Skeletal muscle tissue (tissue), 4 donors: ENCODE data around the gene KATNB1. TPM values are rescaled to one million over a fixed set of nuclear protein-coding genes. Genes with fewer than 3 reads are reported as not detected.

Experiments
- H3K27ac ChIP-seq: one replicate; pipeline ENCODE4 v1.7.0; 2013; ENCODE audit warnings: mild to moderate bottlenecking, low read depth, low read length, inconsistent platforms
- H3K27me3 ChIP-seq, 3 donors: one replicate each; pipeline ENCODE4 v1.7.0; 2013; ENCODE audit warnings: low read length in 3 of 3; ENCODE audit not compliant: control insufficient read depth in 3 of 3, insufficient read depth in 3 of 3
- H3K36me3 ChIP-seq, 3 donors: one replicate each; pipeline ENCODE4 v1.7.0; 2013; ENCODE audit warnings: low read length in 3 of 3; ENCODE audit not compliant: control insufficient read depth in 3 of 3, insufficient read depth in 3 of 3
- H3K4me1 ChIP-seq, 3 donors: one replicate each; pipeline ENCODE4 v1.7.0; 2013; ENCODE audit warnings: low read length in 3 of 3, mild to moderate bottlenecking in 3 of 3; ENCODE audit not compliant: control insufficient read depth in 3 of 3, insufficient read depth in 3 of 3
- H3K4me3 ChIP-seq, 3 donors: one replicate each; pipeline ENCODE4 v1.7.0; 2013; ENCODE audit warnings: low read length in 3 of 3
- H3K9ac ChIP-seq, 3 donors: one replicate each; pipeline ENCODE4 v1.7.0; 2013; ENCODE audit warnings: low read length in 3 of 3, mild to moderate bottlenecking in 3 of 3, moderate library complexity in 2 of 3, low read depth in 1 of 3
- H3K9me3 ChIP-seq, 3 donors: one replicate each; pipeline ENCODE4 v1.7.0; 2013; ENCODE audit warnings: low read length in 3 of 3; ENCODE audit not compliant: control insufficient read depth in 3 of 3
- total RNA-seq: library from RNA; depleted of rRNA; stranded (reverse); fragments of >200 nt; gene quantifications from one replicate; pipeline ENCODE4 v1.2.3, GENCODE V29; 2014
- donor health status: Osteomylitis.

KATNB1 gene
- total RNA-seq, 1 donor from 2014 or later: 24.0 TPM

DNA sequence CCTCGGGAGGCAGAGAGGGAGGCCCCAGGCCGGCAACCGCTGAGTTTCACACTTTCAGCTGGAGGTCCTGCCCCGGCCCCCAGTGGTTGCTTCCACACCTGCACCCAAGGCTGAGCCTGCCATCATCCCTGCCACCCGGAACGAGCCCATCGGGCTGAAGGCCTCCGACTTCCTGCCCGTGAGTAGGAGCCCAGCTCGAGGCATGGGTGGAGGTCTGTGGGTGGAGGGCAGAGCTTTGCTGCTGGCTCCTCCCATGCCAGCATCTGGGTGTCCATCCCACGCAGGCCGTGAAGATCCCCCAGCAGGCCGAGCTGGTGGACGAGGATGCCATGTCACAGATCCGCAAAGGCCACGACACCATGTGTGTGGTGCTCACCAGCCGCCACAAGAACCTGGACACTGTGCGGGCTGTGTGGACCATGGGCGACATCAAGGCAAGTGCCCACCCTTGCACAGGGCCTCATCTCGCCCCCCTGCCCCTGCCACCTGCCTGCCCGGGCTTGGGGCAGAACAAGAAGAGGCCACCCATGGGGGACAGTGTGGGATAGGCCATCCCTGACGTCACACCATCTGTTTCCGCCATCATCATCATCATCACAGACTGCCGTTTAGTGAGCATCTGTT, 19.6 kb downstream of the KATNB1 start:
- Histone ChIP-seq H3K9me3 (no peaks in the 10 kb centered on the region), H3K27me3 (no peaks in the 10 kb centered on the region), H3K4me3 (no peak overlapping the region), H3K9ac (no peak overlapping the region), H3K4me1 (peaks cover 4 to 7% (median 6%) of the 10 kb centered on the region in 3 donors), H3K36me3 (peaks cover 15 to 24% (median 22%) of the 10 kb centered on the region in 3 donors), H3K27ac (no peak overlapping the region)

DNA sequence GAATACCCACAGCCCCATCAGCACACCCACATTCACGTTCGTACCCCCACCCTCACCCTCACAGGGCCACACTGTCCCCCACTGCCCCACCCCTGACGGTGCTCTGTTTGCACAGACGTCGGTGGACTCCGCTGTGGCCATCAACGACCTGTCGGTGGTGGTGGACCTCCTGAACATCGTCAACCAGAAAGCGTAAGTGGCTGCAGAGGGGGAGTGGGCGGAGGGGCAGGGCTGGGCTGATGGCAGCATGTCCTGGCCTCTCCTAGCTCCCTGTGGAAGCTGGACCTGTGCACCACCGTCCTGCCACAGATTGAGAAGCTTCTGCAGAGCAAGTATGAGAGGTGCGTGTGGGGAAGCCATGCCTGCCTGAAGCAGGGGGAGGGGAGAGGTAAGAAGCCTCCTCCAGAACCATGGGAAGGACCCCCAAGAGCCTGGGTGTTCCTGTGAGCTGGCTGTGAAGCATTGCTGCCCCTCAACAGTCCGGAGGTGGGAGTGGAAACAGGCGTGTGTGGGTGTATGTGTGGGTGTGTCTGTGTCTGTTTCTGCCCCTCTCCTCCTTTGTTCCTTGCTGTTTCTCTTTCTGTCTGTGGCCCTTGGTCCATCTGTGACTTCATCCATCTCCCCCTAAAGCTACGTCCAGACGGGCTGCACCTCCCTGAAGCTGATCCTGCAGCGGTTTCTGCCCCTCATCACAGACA, 20.3 kb downstream of the KATNB1 start:
- H3K27me3 ChIP-seq: no peaks in the 10 kb centered on the region
- peaks cover 4 to 7% (median 6%) of the 10 kb centered on the region in 3 donors for H3K4me1 ChIP-seq
- H3K27ac ChIP-seq: no peak overlapping the region
- peaks cover 15 to 24% (median 23%) of the 10 kb centered on the region in 3 donors for H3K36me3 ChIP-seq
- H3K4me3 ChIP-seq: no peak overlapping the region
- H3K9me3 ChIP-seq: no peaks in the 10 kb centered on the region
- H3K9ac ChIP-seq: no peak overlapping the region

DNA sequence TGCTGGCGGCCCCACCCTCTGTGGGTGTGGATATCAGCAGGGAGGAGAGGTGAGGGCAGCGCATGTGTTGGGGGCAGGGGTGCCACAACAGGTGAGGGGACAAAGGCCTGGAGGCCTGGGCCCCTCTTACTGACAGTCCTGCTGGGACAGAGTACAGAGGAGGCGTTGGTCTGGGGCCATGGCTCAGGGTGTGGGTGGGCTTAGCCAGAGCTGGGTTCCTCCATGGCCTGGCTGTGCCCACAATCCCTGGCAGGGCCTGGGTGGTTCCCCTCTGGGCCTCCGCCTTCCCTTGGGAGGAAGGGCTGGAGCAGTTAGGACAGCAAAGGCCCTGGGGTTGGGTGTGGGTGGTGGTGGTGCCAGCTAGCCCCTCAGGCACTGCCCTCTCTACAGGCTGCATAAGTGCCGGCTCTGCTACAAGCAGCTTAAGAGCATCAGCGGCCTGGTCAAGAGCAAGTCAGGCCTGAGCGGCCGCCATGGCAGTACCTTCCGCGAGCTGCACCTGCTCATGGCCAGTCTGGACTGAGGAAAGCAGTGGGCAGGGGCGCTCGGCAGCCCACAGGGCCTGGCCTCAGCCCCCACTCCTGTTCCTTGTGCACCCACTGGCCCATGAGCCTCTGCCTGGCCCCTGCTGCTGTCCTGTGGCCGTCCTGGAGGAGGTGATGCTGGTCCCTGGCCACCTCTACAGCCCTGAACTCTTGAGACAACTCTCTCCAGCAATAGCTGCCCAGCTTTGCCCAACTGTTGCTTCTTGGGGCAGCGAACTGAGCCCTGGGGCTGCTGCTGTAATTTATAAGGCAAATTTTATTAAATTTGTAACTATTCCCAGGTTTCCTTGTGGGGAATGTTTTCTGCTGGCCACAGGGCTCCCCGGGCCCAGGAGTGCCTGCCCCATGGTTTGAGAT, 21.1 kb downstream of the KATNB1 start:
- Histone ChIP-seq H3K4me3 (no peak overlapping the region), H3K36me3 (peaks cover 16 to 21% (median 18%) of the 10 kb centered on the region in 3 donors), H3K27me3 (no peaks in the 10 kb centered on the region), H3K9ac (no peak overlapping the region), H3K9me3 (no peaks in the 10 kb centered on the region), H3K4me1 (peaks cover 4 to 7% (median 6%) of the 10 kb centered on the region in 3 donors), H3K27ac (no peak overlapping the region)

DNA sequence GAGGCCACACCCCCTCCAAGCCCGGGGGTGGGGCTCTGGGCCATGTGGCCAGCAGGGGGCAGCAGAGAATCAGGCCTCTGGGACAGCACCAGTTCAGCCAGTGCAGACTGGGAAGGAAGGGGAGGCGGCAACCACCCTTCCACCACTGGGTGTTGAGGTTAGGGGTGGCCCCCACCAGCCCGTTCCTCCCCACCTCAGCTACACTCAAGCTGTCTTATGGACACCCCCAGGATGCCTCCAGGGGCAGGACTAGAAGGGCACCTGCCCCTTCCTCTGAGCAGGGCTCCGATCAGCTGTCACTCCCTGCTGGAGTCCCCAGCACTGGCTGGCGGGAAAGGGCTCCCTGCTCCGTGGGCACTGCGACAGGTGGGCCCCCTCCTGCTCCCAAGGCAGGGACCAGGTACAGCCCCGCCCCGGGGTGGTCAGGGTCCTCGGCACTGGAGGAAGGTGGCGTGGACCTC, 21.8 kb downstream of the KATNB1 start:
- peaks cover 4 to 7% (median 6%) of the 10 kb centered on the region in 3 donors for H3K4me1 ChIP-seq
- H3K27ac ChIP-seq: no peak overlapping the region
- no peak overlapping the region for H3K4me3 ChIP-seq
- H3K9me3 ChIP-seq: no peaks in the 10 kb centered on the region
- no peaks in the 10 kb centered on the region for H3K27me3 ChIP-seq
- peaks cover 11 to 14% (median 12%) of the 10 kb centered on the region in 3 donors for H3K36me3 ChIP-seq
- no peak overlapping the region for H3K9ac ChIP-seq

DNA sequence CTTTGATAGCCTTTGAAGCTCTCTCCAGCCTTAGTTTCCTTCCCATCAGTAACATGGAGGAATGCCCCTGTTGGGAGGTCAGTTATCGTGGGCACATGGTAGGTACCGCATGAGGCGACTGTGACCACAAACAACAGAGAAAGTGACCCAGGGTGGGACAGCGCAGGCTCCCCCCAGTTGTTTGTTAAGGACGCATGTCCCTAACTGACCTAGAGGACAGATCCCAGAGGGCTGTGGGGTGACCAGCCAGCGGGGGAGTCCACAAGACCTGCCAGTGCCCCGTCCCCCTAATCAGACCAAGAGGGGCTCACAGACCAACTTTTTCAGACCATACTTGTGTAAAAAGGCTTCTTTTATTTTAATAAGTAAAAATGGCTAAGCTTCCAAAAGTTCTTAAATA, 22.3 kb downstream of the KATNB1 start:
- H3K4me1 ChIP-seq: peaks cover 4 to 7% (median 6%) of the 10 kb centered on the region in 3 donors
- no peak overlapping the region for H3K4me3 ChIP-seq
- H3K27me3 ChIP-seq: no peaks in the 10 kb centered on the region
- peaks cover 11 to 14% (median 12%) of the 10 kb centered on the region in 3 donors for H3K36me3 ChIP-seq
- H3K9me3 ChIP-seq: no peaks in the 10 kb centered on the region
- H3K27ac ChIP-seq: no peak overlapping the region
- H3K9ac ChIP-seq: no peak overlapping the region

DNA sequence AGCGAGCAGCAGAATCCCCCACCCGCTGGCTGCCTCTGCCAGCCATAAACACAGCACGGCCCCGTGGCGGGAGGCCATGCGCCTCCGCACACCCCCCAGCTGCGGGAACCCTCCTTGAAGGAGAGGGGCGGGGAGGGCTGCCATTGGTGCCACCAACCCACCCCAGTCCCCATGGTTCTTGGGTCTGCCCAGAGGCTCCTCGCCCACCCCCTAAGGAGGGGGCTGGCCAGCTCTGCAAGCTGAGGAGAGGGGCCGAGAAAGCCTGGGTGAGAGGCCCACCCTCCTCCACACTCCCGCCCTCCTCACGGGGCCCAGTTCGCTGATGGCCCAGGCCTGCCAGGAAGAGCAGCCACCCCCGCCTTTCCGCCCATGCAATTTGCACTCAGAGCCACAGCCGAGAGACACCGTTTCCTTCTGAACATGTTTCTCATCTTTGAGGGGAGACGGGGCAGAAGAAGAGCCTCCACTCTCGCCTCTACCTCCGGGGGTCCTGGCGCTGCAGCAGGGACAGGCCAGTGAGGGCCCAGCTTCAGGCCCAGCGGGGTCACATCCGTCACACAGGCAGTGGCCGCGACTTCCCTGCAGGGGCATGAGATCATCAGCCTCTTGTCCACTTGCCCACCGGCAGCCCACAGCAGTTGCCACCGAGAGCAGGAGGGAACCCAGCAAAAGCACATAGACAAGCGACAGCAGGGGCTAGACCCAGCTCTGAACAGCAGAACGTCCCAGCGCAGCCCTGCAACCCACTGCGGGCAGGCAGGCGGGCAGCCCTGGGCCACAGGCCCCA, 23.0 kb downstream of the KATNB1 start:
- H3K4me1 ChIP-seq: peaks cover 4 to 7% (median 6%) of the 10 kb centered on the region in 3 donors
- no peaks in the 10 kb centered on the region for H3K9me3 ChIP-seq
- H3K9ac ChIP-seq: no peak overlapping the region
- no peaks in the 10 kb centered on the region for H3K27me3 ChIP-seq
- H3K36me3 ChIP-seq: peaks cover 11 to 14% (median 12%) of the 10 kb centered on the region in 3 donors
- no peak overlapping the region for H3K4me3 ChIP-seq
- H3K27ac ChIP-seq: no peak overlapping the region

DNA sequence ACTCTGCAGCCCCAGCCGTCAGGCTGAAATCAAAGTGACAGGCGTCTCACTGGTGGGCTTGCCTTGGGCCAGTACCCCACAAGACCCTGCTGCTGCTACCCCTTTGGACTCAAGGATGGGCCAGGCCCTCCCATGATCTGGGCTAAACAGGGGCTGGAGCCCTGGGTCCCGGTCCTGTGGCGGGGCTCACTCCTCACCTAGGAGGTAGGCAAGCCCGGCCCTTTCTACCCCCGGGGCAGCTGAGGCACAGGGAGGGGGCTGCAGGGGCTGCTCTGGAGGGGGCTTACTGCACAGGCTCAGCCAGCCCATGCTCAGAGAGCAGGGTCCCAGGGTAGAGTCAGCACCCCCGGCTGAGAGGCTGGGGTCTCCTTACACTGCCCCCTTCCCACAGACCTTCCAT, 23.6 kb downstream of the KATNB1 start:
- Histone ChIP-seq H3K36me3 (peaks cover 11 to 14% (median 12%) of the 10 kb centered on the region in 3 donors), H3K27me3 (no peaks in the 10 kb centered on the region), H3K9ac (no peak overlapping the region), H3K27ac (no peak overlapping the region), H3K9me3 (no peaks in the 10 kb centered on the region), H3K4me3 (no peak overlapping the region), H3K4me1 (peaks cover 4 to 7% (median 6%) of the 10 kb centered on the region in 3 donors)

DNA sequence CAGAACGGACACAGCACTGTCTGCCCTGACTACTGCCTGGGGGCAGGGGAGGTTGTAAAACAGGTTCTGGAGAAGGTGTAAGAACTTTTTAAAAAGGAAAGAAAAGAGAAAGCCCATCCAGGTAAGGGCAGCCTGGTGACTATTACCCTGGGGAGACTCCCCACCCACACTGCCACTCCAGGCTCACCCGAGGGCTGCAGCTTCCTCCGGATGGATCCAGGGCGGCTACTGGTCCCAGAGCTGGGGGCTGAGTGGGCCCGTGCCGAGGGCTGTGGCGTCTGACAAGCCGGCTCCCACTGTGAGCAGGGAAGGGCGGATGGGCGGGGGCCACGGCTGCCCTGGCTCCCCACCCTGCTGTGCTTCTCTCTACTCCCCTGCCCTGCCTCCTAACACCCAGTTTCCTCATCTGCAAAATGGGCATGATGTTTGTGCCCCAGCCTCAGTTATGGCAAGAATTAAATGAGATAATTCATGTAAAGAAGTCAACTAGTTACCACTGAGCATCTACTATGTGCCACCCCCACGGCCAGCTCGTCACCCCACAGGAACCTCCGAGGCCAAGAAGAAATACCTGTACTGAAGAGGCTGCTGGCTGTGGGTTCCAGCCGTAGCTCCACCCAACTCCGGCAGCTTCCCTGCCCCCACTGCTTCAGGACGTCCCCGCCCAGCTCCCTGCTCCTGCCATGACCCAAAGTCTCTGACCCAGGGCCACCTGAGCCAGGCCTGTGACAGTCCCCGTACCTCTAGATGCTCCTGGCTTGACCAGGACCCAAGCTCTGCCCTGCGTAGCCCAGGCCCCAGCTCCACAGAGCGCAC, 24.2 kb downstream of the KATNB1 start:
- Histone ChIP-seq H3K4me1 (peaks cover 4 to 10% (median 7%) of the 10 kb centered on the region in 3 donors), H3K9ac (no peak overlapping the region), H3K4me3 (no peak overlapping the region), H3K36me3 (peaks cover 11 to 14% (median 12%) of the 10 kb centered on the region in 3 donors), H3K27ac (no peak overlapping the region), H3K27me3 (no peaks in the 10 kb centered on the region), H3K9me3 (no peaks in the 10 kb centered on the region)
